GM23338 (cell line): ENCODE measurements around the gene RDH12. TPM values are rescaled to one million over a fixed set of nuclear protein-coding genes. Genes with fewer than 3 reads are reported as not detected.

ENCODE experiments used
- ATAC-seq: fragments of 200-7000 bp; cut with Tn5 transposase; 3 replicates; pipeline ENCODE4 v1.9.1; 2020
- DNase-seq: peaks from one replicate; pipeline ENCODE4 v3.0.0-alpha.2; 2015; ENCODE audit warnings: low spot score
- H2AFZ ChIP-seq: fragments of 200-600 bp; sonication (generic); 2 replicates; pipeline ENCODE4 v1.8.0; 2016; ENCODE audit warnings: antibody characterized with exemption, mild to moderate bottlenecking, moderate library complexity
- H3F3A ChIP-seq: fragments of 200-600 bp; sonication (generic); replicated peaks from 2 replicates; pipeline ENCODE4 v1.8.0; 2017; ENCODE audit warnings: antibody characterized with exemption, mixed run types, low read depth
- H3K27ac ChIP-seq: fragments of 200-600 bp; sonication (generic); 2 replicates; pipeline ENCODE4 v1.6.1; 2016; ENCODE audit warnings: low read depth
- H3K27me3 ChIP-seq: fragments of 200-600 bp; sonication (generic); 2 replicates; pipeline ENCODE4 v1.8.0; 2016; ENCODE audit warnings: mild to moderate bottlenecking, mixed run types, moderate library complexity; ENCODE audit not compliant: insufficient read depth
- H3K36me3 ChIP-seq: fragments of 200-600 bp; sonication (generic); 2 replicates; pipeline ENCODE4 v1.8.0; 2016; ENCODE audit warnings: mild to moderate bottlenecking; ENCODE audit not compliant: insufficient read depth
- H3K4me1 ChIP-seq: fragments of 200-600 bp; sonication (generic); 2 replicates; pipeline ENCODE4 v1.8.0; 2016; ENCODE audit warnings: mild to moderate bottlenecking, moderate library complexity; ENCODE audit not compliant: insufficient read depth
- H3K4me2 ChIP-seq: fragments of 200-600 bp; sonication (generic); 2 replicates; pipeline ENCODE4 v1.7.1; 2017; ENCODE audit warnings: mixed run types
- H3K4me3 ChIP-seq: fragments of 200-600 bp; sonication (generic); 2 replicates; pipeline ENCODE4 v1.6.1; 2016; ENCODE audit warnings: mixed run types
- H3K79me2 ChIP-seq: fragments of 200-600 bp; sonication (generic); replicated peaks from 2 replicates; pipeline ENCODE4 v1.8.0; 2017; ENCODE audit warnings: mild to moderate bottlenecking; ENCODE audit not compliant: insufficient read depth
- H3K9me2 ChIP-seq: fragments of 200-600 bp; sonication (generic); 2 replicates; pipeline ENCODE4 v1.8.0; 2017; ENCODE audit not compliant: insufficient read depth
- H4K20me1 ChIP-seq: fragments of 200-600 bp; sonication (generic); replicated peaks from 2 replicates; pipeline ENCODE4 v1.8.0; 2017; ENCODE audit warnings: mild to moderate bottlenecking; ENCODE audit not compliant: insufficient read depth
- H3K27ac Mint-ChIP-seq: 2 replicates; pipeline ENCODE4 v1.8.0; 2020; ENCODE audit warnings: inconsistent platforms, mild to moderate bottlenecking, moderate library complexity, mixed read lengths
- H3K27me3 Mint-ChIP-seq: 3 replicates; pipeline ENCODE4 v1.8.0; 2022; ENCODE audit warnings: low read depth, mild to moderate bottlenecking, moderate library complexity, mixed read lengths, inconsistent platforms; ENCODE audit not compliant: insufficient read depth, poor library complexity
- H3K36me3 Mint-ChIP-seq: 3 replicates; pipeline ENCODE4 v1.8.0; 2021; ENCODE audit warnings: low read depth, mild to moderate bottlenecking, inconsistent platforms, moderate library complexity, mixed read lengths
- H3K4me1 Mint-ChIP-seq: 3 replicates; pipeline ENCODE4 v1.8.0; 2020; ENCODE audit warnings: mild to moderate bottlenecking, inconsistent platforms, mixed read lengths
- H3K4me3 Mint-ChIP-seq: 3 replicates; pipeline ENCODE4 v1.8.0; 2021; ENCODE audit warnings: moderate library complexity, mild to moderate bottlenecking, inconsistent platforms, mixed read lengths
- H3K9me3 Mint-ChIP-seq: 3 replicates; pipeline ENCODE4 v1.8.0; 2020; ENCODE audit warnings: moderate library complexity, mild to moderate bottlenecking, inconsistent platforms, mixed read lengths
- EZH2phosphoT487 ChIP-seq: fragments of 200-600 bp; sonication (generic); IDR thresholded peaks from one replicate; pipeline ENCODE4 v1.8.1; 2018; ENCODE audit warnings: antibody characterized with exemption; ENCODE audit not compliant: unreplicated experiment
- STAT1 ChIP-seq: IDR thresholded peaks from one replicate; pipeline ENCODE4 v1.6.1; 2016; ENCODE audit warnings: antibody characterized with exemption; ENCODE audit not compliant: unreplicated experiment
- polyA plus RNA-seq: library from polyadenylated mRNA; unstranded; fragments of >200 nt; fragmentation: Nextera tagmentation; extraction: Ambion mirVana; gene quantifications from 2 replicates; pipeline ENCODE4 v1.2.1, GENCODE V29; 2016
- total RNA-seq: library from RNA; depleted of rRNA; stranded (reverse); fragments of >200 nt; shearing (Covaris generic); gene quantifications from 2 replicates; pipeline ENCODE4 v1.2.3, GENCODE V29; 2014
- TF ChIP-seq, protein P1 (sequence below): fragments of 250-450 bp; sonication (Bioruptor Pico); IDR thresholded peaks from 2 replicates; pipeline ENCODE4 v1.5.0; 2020; ENCODE audit warnings: mild to moderate bottlenecking, moderate library complexity
- TF ChIP-seq, protein P2 (sequence below), 2 experiments: fragments of 200-600 bp in 1 of 2; sonication (generic) in 1 of 2; conservative IDR thresholded peaks; 2 replicates each; pipeline versions ENCODE4 v1.5.1 to v1.6.1; 2016 to 2017; ENCODE audit warnings: antibody characterized with exemption in 2 of 2, low read depth in 2 of 2, mild to moderate bottlenecking in 2 of 2, moderate library complexity in 1 of 2
- TF ChIP-seq, protein P3 (sequence below): IDR thresholded peaks from 2 replicates; pipeline ENCODE4 v1.6.1; 2016; ENCODE audit warnings: antibody characterized with exemption

The RDH12 gene
- total and polyA plus RNA-seq, 2 experiments from 2014 or later, result 0.28 to 1.6 TPM

DNA sequence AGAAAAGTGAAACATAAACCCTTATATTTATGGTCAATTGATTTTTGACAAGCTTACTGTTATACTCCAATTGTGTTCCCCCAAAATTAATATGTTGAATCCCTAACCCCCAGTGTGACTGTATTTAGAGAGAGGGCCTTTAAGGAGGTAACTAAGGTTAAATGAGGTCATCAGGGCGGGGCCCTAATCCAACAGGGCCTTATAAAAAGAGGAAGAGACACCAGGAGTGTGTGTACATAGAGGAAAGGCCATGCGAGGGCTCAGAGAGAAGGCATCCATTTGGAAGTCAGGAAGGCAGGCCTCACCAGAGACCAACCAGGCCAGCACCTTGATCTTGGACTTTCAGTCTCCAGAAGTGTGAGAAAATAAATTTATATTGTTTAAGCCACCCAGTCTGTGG lies 20.7 kb upstream of the RDH12 start:
- H3K27me3 Mint-ChIP-seq, result peaks cover 6% of the 10 kb centered on the region
- Histone ChIP-seq H3K27me3 (no peaks in the 10 kb centered on the region), H3K79me2 (peaks cover 66% of the 10 kb centered on the region), H3K36me3 (peaks cover 74% of the 10 kb centered on the region), H3K4me3 (no peak overlapping the region), H3K27ac (no peak overlapping the region), H2AFZ (no peak overlapping the region), H3K4me2 (no peak overlapping the region), H3K4me1 (no peaks in the 10 kb centered on the region), H3F3A (peaks cover 8% of the 10 kb centered on the region), H4K20me1 (peaks cover 61% of the 10 kb centered on the region), H3K9me2 (no peaks in the 10 kb centered on the region)
- H3K36me3 Mint-ChIP-seq, result peaks cover 73% of the 10 kb centered on the region
- no peak overlapping the region for H3K4me3 Mint-ChIP-seq
- no peak for ATAC-seq
- DNase-seq, result no peak
- peaks cover 3% of the 10 kb centered on the region; the same call in 1 of the 3 replicates for H3K4me1 Mint-ChIP-seq
- TF ChIP-seq, protein P1, sequence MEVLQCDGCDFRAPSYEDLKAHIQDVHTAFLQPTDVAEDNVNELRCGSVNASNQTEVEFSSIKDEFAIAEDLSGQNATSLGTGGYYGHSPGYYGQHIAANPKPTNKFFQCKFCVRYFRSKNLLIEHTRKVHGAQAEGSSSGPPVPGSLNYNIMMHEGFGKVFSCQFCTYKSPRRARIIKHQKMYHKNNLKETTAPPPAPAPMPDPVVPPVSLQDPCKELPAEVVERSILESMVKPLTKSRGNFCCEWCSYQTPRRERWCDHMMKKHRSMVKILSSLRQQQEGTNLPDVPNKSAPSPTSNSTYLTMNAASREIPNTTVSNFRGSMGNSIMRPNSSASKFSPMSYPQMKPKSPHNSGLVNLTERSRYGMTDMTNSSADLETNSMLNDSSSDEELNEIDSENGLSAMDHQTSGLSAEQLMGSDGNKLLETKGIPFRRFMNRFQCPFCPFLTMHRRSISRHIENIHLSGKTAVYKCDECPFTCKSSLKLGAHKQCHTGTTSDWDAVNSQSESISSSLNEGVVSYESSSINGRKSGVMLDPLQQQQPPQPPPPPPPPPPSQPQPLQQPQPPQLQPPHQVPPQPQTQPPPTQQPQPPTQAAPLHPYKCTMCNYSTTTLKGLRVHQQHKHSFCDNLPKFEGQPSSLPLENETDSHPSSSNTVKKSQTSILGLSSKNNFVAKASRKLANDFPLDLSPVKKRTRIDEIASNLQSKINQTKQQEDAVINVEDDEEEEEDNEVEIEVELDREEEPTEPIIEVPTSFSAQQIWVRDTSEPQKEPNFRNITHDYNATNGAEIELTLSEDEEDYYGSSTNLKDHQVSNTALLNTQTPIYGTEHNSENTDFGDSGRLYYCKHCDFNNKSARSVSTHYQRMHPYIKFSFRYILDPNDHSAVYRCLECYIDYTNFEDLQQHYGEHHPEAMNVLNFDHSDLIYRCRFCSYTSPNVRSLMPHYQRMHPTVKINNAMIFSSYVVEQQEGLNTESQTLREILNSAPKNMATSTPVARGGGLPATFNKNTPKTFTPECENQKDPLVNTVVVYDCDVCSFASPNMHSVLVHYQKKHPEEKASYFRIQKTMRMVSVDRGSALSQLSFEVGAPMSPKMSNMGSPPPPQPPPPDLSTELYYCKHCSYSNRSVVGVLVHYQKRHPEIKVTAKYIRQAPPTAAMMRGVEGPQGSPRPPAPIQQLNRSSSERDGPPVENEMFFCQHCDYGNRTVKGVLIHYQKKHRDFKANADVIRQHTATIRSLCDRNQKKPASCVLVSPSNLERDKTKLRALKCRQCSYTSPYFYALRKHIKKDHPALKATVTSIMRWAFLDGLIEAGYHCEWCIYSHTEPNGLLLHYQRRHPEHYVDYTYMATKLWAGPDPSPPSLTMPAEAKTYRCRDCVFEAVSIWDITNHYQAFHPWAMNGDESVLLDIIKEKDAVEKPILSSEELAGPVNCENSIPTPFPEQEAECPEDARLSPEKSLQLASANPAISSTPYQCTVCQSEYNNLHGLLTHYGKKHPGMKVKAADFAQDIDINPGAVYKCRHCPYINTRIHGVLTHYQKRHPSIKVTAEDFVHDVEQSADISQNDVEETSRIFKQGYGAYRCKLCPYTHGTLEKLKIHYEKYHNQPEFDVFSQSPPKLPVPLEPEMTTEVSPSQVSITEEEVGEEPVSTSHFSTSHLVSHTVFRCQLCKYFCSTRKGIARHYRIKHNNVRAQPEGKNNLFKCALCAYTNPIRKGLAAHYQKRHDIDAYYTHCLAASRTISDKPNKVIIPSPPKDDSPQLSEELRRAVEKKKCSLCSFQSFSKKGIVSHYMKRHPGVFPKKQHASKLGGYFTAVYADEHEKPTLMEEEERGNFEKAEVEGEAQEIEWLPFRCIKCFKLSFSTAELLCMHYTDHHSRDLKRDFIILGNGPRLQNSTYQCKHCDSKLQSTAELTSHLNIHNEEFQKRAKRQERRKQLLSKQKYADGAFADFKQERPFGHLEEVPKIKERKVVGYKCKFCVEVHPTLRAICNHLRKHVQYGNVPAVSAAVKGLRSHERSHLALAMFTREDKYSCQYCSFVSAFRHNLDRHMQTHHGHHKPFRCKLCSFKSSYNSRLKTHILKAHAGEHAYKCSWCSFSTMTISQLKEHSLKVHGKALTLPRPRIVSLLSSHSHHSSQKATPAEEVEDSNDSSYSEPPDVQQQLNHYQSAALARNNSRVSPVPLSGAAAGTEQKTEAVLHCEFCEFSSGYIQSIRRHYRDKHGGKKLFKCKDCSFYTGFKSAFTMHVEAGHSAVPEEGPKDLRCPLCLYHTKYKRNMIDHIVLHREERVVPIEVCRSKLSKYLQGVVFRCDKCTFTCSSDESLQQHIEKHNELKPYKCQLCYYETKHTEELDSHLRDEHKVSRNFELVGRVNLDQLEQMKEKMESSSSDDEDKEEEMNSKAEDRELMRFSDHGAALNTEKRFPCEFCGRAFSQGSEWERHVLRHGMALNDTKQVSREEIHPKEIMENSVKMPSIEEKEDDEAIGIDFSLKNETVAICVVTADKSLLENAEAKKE (CRISPR knock-in tag), result no peak
- H3K27ac Mint-ChIP-seq, result no peak overlapping the region
- H3K9me3 Mint-ChIP-seq, result no peaks in the 10 kb centered on the region; the same call in 2 of the 3 replicates

DNA sequence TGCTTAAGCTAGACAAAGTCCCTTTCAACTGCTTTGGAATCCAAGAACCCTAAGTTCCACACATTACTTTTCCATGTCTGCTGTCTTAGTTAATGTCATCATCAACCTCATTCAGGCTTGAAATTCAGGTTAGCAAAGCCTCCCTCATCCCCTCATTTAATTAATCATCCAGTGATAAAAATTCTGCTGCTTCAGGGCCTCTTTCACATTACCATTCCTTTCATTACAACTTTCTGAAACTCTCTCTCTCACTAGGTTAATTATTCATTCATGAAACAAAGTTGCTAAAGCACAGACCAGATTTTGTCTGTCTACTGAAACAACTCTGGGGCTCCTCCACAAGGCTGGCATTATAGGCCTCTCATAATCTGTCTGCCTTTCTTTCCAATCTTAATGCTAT lies 17.8 kb upstream of the RDH12 start:
- no peak overlapping the region for H3K27ac ChIP-seq
- H3K4me3 ChIP-seq, result no peak overlapping the region
- H3K36me3 ChIP-seq, result peaks cover 79% of the 10 kb centered on the region
- ATAC-seq (no peak), DNase-seq (no peak)
- H3K79me2 ChIP-seq, result peaks cover 83% of the 10 kb centered on the region
- peaks cover 63% of the 10 kb centered on the region for H4K20me1 ChIP-seq
- H3K4me3 Mint-ChIP-seq, result no peak overlapping the region
- TF ChIP-seq, protein P2, sequence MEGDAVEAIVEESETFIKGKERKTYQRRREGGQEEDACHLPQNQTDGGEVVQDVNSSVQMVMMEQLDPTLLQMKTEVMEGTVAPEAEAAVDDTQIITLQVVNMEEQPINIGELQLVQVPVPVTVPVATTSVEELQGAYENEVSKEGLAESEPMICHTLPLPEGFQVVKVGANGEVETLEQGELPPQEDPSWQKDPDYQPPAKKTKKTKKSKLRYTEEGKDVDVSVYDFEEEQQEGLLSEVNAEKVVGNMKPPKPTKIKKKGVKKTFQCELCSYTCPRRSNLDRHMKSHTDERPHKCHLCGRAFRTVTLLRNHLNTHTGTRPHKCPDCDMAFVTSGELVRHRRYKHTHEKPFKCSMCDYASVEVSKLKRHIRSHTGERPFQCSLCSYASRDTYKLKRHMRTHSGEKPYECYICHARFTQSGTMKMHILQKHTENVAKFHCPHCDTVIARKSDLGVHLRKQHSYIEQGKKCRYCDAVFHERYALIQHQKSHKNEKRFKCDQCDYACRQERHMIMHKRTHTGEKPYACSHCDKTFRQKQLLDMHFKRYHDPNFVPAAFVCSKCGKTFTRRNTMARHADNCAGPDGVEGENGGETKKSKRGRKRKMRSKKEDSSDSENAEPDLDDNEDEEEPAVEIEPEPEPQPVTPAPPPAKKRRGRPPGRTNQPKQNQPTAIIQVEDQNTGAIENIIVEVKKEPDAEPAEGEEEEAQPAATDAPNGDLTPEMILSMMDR (conservative IDR thresholded peaks at IDR 0.05; ENCODE audit: low read depth in 2 of 2), result no peak
- TF ChIP-seq EZH2phosphoT487, result no peak
- TF ChIP-seq STAT1, result no peak
- TF ChIP-seq, protein P3, sequence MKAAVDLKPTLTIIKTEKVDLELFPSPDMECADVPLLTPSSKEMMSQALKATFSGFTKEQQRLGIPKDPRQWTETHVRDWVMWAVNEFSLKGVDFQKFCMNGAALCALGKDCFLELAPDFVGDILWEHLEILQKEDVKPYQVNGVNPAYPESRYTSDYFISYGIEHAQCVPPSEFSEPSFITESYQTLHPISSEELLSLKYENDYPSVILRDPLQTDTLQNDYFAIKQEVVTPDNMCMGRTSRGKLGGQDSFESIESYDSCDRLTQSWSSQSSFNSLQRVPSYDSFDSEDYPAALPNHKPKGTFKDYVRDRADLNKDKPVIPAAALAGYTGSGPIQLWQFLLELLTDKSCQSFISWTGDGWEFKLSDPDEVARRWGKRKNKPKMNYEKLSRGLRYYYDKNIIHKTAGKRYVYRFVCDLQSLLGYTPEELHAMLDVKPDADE, result no peak
- peaks cover 2% of the 10 kb centered on the region; the same call in 1 of the 2 replicates for H3F3A ChIP-seq
- H3K4me1 Mint-ChIP-seq, result no peaks in the 10 kb centered on the region
- H3K9me2 ChIP-seq, result no peaks in the 10 kb centered on the region
- peaks cover 78% of the 10 kb centered on the region for H3K36me3 Mint-ChIP-seq
- peaks cover 2% of the 10 kb centered on the region for H3K27me3 Mint-ChIP-seq
- H3K4me1 ChIP-seq, result no peaks in the 10 kb centered on the region
- no peak overlapping the region for H3K4me2 ChIP-seq
- H3K9me3 Mint-ChIP-seq, result no peaks in the 10 kb centered on the region; the same call in 2 of the 3 replicates
- no peak overlapping the region for H3K27ac Mint-ChIP-seq
- no peaks in the 10 kb centered on the region for H3K27me3 ChIP-seq
- H2AFZ ChIP-seq, result no peak overlapping the region
